Coronary artery (tissue), 2 donors: ENCODE data around the gene MNT.

Source experiments
- DNase-seq: peaks from one replicate; pipeline ENCODE4 v3.0.0-alpha.2; 2017; ENCODE audit warnings: low spot score
- H3K27ac ChIP-seq, 2 donors: fragments of 200-600 bp; sonication (generic); one replicate each; pipeline ENCODE4 v1.5.1; 2016 to 2019
- H3K4me3 ChIP-seq: fragments of 200-600 bp; sonication (generic); 2 replicates; pipeline ENCODE4 v1.5.1; 2016; ENCODE audit warnings: mild to moderate bottlenecking, moderate library complexity
- TF ChIP-seq, protein P1 (sequence below): fragments of 200-600 bp; sonication (generic); IDR thresholded peaks from one replicate; pipeline ENCODE4 v1.5.1; 2019; ENCODE audit warnings: antibody characterized with exemption

The MNT gene

GRCh38 chr17:2391597-2392251 is 9.1 kb downstream of the MNT start:
- H3K27ac ChIP-seq: peak overlapping the region; percentile 98 to 100
- H3K4me3 ChIP-seq: peak overlapping the region; percentile 78
- no peak for DNase-seq
- TF ChIP-seq, protein P1, sequence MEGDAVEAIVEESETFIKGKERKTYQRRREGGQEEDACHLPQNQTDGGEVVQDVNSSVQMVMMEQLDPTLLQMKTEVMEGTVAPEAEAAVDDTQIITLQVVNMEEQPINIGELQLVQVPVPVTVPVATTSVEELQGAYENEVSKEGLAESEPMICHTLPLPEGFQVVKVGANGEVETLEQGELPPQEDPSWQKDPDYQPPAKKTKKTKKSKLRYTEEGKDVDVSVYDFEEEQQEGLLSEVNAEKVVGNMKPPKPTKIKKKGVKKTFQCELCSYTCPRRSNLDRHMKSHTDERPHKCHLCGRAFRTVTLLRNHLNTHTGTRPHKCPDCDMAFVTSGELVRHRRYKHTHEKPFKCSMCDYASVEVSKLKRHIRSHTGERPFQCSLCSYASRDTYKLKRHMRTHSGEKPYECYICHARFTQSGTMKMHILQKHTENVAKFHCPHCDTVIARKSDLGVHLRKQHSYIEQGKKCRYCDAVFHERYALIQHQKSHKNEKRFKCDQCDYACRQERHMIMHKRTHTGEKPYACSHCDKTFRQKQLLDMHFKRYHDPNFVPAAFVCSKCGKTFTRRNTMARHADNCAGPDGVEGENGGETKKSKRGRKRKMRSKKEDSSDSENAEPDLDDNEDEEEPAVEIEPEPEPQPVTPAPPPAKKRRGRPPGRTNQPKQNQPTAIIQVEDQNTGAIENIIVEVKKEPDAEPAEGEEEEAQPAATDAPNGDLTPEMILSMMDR: no peak

DNA sequence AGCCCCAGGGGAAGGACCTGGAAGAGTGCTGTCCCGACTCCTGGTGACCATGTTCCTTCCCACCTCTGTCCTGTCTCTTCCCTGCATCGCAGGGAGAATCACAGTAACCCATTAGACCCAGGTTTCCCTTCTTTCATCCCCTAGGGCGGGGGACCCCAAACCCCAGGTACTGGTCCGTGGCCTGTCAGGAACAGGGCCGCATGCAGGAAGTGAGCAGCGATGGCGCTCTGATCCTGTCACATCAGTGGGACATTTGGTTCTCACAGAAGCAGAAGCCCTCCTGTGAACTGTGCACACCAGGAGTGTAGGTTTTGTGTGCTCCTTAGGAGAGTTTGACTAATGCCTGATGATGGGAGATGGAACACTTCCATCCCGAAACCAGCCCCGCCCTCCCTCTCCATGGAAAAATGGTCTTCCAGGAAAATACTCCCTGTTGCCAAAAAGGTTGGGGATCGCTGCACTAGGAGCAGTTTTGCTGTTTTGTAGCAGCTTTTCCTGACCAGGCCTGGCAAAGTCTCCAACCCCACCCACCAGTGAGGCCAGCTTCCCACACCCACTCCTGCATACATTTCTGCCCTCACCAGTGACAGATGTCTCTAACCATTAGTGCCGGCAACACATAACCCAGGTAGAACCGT is 10.5 kb downstream of the MNT start:
- no peak for DNase-seq
- Histone ChIP-seq H3K4me3 (peak overlapping the region; percentile 28), H3K27ac (peak overlapping the region; percentile 98 to 100)
- TF ChIP-seq, protein P1: no peak

DNA sequence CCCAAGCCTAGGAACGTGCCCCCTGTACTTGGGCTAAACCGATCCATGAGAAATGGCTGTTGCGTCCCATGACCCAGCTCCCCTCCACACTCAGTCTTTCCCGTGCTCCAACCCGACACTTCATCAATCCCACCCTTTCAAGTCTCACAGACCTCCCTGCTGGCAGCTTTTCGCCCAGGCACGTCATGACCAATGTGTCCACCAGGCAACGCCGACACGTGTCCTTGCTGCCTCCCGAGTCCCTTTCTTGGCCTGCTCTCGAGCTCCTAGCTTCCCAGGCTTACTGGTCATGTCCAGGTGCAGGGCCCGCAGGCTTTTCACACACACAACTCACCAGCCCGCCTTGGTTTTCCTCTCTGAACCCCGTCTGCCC is 12.2 kb downstream of the MNT start:
- TF ChIP-seq, protein P1: no peak
- DNase-seq: no peak
- no peak overlapping the region for H3K27ac ChIP-seq
- H3K4me3 ChIP-seq: no peak overlapping the region

DNA sequence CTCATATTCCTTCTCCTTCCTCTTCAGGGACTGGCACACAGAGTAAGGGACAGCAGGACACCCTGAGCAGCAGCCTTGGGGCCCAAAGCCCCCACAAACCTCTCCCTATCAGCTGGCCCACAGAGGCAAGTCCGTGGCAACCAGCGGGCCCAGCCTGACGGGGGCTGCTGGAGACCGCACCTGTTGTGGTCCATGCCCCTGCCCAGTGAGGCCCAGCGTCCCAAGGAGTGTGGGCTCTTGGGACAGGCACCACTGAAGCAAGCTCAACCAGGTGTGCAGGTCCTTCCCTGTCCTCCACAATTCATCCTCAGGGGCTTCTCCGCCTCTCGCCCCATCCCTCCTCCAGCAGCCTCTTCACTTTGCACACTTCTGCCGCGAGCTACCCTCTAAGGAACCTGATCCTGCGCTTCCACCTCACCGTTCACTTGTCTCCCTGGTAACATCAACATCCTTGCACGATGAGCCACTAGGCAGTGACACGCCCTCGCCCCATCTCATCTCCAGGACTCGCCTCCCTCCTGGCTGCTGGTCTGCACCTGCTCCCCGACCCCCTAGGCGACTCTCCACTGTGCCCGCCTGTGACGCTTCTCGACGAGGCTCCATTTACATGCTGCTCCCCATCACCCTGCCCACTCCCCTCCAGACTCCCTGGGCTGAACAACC is 12.7 kb downstream of the MNT start:
- TF ChIP-seq, protein P1: no peak
- no peak overlapping the region for H3K4me3 ChIP-seq
- no peak for DNase-seq
- no peak overlapping the region for H3K27ac ChIP-seq

DNA sequence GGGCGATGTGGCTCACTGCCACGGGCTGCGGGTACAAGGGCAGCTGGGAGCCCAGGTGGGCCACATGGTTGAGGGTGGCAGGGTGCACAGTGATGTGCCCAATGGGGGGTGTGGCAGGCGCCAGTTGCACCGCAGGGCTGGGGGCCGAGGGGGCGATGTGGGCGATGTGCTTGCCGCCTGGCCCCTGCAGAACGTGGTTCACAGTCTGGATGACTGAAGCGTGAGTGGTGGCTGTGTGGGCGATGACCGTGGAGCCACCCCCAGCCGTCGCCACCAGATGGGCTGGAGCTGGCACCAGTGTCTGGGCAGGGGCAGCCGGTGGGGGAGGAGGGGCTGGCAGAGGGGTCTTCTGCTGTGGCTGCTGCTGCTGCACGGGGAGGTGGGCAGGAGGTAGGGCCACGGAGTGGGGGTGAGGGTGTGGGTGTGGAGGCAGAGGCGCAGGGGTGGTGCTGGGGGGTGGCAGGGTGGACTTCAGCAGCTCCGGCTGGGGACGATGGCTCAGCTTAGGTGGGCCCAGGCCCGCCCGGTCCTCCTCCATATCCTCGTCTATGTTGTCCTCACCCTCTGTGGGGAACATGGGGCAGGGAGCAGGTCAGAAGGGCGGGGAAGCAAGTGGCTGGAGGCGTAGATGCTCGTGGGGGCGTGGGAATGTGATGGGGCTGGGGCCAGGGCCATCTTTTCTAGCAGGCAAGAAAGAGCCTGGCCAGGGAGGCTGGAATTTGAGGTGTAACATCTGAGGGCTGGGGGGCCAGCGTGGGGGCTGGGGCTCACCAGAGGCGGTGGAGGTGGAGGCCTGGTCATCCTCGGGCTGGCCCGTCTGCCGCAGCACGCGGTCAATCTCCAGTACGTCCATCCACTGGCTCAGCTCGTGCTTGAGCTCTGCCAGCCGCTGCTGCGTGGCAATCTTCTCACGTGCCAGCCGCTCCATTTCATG is 13.5 kb downstream of the MNT start:
- no peak for DNase-seq
- TF ChIP-seq, protein P1: no peak
- Histone ChIP-seq H3K27ac (no peak overlapping the region), H3K4me3 (no peak overlapping the region)

GRCh38 chr17:2386400-2387085 is 14.3 kb downstream of the MNT start:
- TF ChIP-seq, protein P1: no peak
- H3K27ac ChIP-seq: no peak overlapping the region

More at GRCh38 chr17:2386400-2387085, 14.3 kb downstream of the MNT start:
- no peak for DNase-seq
- no peak overlapping the region for H3K4me3 ChIP-seq
